ENCODE measurements around the gene ARAP2.

The ARAP2 gene

DNA sequence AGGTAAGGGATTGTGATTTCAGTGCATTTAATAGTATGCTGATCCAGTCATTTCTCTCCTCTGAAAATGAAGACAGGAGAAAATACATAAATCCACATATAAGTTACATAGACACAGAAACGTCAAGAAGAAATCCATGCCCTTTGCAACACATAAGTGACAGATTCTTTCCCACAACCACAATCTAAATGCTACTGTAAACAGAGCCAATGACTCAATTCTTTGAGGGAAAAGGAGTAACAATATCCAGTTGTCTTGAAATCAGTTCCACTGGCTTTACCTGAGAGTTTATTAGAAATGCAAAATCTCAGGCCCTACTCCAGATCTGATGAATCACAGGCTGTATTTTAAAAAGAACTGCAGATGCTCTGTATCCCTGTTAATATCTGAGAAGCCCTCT is 66.4 kb downstream of the ARAP2 start:
- DNase-seq = no peak

DNA sequence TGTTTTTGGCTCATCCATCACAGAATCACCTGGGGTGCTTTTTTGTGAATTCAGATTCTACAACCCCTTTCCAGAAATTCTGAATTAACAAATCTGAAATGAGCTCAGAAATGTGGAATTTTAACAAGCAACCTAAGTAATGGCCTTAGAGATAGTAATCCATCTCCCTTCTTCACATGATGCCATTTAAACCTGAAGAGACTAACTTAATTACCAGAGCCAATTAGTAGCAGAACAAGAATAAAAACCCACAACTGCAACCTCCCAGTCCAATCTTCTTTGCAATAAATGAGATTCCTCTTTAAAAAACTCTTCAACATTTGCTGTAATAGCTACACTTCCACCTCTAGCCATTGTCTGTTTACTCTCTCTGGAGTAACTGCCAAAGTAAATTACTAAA is 69.7 kb downstream of the ARAP2 start:
- no peak for DNase-seq

DNA sequence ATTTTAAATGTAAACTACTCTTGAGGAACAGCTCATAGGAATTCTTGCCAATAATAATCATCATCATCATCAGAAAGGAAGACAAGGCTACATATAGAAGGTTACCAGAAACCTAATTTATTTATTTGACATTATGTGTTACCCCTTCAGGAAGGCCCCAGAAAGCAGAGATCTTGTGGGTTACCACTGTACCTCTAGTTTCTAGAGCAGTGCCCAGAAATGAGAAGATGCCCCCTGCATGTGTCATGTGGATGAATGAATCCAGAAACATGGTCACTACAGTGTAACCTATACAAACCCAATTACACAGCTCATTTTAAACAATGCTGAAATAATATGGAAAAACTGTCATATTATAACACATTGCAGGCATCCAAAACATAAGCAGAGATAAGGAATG is 70.4 kb downstream of the ARAP2 start:
- no peak for DNase-seq

DNA sequence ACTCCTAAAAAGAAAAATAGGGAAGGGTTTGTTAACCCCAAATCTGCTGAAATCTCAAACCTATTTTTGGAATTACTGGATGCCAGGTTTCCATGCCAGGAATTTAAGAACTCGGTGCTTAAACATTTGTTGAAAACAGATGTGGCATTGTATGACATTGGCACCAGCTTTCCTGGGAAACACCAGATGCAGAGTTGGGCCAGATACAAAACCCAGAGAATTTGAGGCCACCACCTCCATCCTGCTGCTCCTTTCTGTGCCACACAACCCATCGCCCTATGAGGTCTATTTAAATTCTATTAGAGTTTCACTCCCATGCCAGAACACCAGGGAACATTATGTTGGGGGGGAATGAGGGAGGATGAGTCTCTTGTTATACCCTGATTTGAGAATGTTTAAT is 71.7 kb downstream of the ARAP2 start:
- DNase-seq = no peak

DNA sequence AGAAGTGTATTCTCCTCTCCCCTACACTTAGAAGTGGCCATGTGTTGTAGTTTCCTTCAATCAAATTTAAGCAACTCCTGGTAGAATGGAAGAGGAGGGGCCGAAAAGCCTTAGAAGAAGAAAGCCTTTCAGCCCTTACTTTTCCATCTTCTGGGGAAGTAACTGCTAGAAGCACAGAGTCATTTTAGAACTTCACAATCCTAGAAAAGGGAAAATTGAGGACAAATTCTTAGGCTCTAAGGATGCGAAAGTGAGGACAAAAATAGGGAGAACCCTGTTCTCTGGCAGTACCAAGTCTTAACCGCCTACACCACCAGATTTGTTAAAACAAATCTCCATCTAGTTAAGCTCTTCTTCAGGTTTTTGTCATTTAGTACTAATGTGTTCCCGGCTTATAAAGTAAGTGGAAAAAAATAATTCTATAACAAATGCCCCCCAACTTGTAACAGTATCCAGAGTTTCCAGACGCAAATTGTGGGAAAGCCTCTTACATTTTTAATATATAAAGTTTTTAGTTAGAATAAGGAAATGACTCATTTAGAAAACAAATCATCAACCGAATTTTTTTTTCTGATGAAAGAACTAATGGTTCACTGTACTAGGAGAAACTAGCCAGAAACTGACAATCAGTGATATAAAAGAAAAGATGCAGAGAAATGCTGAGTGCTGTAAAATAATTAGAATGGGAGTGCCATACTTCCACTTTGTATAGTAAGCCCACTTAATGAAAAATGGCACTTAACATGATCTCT is 76.0 kb downstream of the ARAP2 start:
- DNase-seq = no peak

DNA sequence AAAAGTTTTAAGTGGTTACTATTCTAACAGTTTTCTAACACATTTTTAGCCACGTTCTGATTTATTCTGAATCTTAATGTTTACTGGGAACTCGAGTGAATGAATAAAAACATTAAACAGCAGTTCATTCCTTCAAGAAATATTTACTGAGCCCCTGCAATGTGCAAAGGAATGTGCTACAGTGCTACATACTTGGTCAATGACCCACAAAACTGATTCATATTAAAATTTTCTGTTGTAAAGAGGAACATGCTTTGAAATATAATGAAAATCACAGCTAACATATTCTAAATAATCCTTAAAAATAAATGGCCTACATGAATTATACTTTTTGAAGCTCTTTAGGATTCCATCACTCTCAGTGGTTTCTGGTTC is 78.7 kb downstream of the ARAP2 start:
- DNase-seq = no peak

DNA sequence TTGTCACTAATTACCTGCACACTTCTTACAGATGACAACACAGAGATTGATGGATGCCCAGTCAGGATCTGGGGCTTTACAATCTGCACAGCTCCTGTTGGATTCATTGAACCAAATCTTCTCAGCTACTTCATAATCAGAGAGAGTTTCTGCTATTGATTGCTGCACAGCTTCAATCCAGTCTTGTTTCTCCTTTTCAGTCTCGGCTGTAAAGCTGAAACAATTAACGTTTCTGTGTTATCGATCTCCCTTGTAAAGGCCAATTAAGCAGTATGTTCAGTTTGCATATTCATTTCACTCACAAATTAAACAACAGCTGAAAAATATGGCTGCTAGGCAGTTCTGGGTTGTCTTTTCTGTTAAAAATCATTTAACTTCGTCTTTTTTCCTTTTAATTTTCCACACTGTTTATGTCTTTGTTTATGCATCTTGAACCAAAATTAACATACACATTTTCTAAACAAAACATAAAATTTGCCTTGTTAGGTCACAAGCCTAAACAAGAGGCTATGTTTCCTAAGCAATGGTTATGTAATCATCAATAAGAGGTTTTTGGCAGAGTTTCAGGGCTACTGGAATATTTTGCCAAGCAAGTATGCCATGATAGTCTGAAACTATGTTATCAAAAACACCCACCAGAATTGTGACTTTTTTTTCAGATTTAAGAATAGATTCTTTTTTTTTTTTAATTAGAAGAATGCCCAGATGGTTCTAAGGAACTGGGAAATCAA is 79.2 kb downstream of the ARAP2 start:
- no peak for DNase-seq

DNA sequence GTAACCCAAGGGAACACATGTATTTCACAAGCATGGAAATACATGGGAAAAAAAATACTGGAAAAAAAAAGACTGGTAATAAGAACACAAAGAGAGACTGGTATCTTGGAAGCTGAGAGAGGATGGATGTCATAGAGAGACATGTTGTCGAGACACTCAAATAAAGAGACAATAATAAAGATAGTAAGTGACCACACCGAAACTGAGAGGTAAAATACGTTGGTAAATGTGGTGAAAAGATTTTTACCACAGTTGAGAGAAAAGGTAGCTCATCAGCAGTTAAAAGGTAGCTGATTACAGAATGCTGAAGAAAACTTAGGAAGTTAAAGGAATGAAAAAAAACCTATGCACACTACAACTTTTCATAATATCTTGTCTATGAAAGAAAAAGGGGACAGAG is 81.1 kb downstream of the ARAP2 start:
- DNase-seq = no peak

DNA sequence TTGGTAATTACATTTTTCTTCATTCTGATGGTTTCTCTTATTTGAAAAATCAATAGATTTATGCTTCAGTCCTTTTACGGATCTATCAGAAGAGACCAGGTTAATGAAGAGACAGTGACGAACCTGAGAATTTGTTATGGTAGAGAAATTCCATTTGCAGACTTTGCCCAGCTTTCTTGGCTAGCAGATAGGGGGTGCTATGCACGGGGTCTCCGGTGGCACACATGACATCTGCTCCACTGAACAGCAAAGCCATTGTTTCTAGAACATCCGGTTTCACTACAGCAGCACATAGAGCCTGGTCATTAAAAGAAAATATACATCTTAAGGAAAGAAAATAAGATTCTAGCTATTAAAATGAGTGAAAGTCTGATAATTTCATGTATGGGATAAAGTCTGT is 85.1 kb downstream of the ARAP2 start:
- DNase-seq = no peak

DNA sequence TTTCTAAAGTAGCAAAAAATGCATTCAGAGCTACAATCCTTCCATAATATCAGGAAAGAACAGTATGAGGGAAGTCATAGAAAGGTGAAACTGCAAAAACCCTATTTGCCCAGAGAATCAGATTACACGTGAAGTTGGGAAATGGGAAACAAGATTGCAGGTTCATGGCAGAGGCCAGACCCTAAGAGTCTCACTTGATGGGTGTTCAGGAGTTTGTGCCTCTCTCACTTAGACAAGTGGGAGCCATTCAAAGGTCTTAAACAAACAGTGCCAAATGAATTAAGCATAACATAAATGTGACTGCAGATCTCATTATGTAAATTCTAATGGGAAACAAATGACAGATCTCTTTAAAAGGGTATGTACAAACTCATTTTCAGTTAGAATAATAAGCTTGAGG is 91.6 kb downstream of the ARAP2 start:
- DNase-seq = no peak

DNA sequence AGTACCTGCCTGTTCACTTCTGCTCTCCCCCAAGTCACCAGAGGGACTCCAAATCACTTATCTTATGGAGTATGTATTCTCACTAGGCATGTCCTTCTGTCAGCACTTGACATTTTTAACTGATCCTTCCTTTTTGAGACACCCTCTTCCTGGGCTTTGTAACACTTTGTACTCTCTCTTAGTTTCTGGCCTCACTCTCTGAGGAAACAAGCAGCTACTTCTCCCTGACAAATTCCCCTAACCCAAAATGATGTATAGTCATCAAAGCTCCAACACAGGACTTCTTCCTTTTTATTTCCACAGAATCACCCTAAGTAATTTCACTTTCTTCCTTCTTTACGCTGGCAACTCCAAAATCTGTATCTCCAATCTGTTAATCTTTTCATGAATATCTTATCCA is 101.8 kb downstream of the ARAP2 start:
- DNase-seq = no peak

DNA sequence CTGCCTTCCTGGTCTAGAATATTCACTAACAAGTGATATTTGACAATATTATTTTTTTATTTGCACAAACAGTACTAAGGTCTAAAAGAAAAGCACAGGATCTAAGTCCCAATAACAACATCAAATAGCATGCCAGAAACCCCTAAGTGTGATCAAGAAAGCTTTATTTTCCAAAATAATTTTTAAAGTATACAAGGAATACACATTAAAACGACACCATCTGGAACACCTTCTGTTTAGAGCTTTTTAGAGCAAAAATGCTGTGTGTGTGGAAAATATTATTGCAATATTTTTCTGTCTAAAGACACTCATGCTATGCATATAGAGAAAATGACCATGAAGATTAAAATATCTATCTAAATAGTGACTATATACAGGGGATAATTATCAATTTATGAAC is 103.1 kb downstream of the ARAP2 start:
- no peak for DNase-seq

DNA sequence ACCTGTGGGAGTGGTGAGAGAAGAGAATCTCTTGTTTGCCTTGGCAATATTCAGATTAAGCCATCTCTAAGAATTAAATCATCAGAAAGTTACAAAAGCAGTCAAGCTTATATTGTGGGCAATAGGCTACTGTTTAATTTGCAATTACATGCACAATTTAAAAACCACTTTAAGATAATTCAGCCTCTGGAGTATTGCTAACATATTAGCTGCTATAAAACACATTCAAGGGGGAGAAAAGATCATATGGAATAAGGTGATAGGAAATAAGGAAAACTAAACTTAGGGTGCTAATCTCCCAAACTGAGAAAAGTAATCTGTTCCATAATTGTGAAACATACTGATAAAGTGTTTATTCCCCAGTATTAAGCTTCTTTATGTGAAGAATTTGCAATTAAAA is 103.9 kb downstream of the ARAP2 start:
- DNase-seq = no peak

DNA sequence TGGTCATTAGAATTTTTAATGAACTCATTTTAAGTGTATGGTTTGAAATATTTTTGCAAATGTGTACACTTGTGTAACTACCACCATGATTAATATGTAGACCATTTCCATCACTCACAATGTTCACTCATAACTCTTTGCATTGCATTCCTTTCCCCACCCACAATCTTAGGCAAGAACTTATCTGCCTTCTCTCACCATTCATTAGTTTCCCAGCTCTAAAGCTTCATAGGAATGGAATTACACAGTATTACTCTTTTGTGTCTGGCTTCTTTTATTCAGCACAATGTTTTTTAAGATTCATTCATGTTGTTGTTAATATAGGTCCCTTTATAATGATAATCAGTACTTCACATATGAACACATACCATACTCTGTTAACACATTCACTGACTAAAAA is 106.1 kb downstream of the ARAP2 start:
- no peak for DNase-seq

DNA sequence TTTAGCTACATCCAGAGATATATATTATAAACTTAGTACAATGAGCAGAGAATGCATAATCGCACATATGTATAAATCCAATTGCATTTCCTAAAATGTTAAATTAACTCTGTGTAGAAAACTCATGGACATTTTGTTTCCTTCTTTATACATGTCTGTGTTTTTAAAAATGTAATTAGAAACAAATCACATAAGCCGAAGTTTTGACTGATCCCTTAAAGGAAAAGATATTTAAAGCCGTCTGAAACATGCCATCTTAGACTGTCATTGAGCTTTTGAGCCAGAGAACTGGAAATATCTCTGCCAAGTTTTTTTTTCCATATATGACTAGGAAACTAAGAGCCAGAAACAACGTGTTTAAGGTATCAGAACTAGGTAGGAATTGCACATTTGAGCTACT is 107.0 kb downstream of the ARAP2 start:
- no peak for DNase-seq

DNA sequence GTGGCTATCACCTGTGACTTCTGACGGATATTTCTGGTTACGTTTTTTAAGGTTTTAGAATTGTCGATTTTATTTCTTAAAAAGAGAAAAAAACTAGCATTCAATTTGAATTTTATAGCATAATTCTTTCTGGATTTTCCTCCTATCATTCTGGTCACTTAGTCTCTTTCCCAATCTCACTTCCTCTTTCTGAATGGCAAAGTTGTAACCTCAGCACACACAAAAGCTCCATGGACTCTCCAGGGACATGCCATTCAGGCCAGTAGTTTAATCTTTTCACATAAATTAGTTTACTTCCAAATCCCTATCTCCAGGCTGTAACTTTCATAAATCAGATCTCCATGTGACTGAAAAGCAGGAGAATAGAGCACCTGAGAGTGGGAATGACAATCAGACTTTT is 110.7 kb downstream of the ARAP2 start:
- DNase-seq = peak; percentile 55 to 58

DNA sequence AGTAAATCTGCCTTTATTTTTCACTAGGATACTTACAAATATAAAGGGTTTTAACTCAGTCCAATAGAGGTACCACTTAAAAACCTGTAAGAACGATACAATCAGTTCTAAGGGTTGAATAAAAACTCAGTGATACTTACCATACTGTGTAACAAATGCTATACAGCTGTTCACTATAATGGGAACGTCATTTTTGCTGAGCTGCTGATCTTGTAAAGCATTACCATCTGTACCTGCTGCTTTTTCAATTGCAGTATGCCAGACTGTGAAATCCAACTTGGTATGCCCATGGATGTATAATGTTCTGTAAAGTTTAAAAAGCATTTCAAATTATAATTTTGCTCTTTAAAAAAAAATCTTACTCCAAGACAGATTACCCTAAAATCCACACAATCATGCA is 111.2 kb downstream of the ARAP2 start:
- DNase-seq = no peak

DNA sequence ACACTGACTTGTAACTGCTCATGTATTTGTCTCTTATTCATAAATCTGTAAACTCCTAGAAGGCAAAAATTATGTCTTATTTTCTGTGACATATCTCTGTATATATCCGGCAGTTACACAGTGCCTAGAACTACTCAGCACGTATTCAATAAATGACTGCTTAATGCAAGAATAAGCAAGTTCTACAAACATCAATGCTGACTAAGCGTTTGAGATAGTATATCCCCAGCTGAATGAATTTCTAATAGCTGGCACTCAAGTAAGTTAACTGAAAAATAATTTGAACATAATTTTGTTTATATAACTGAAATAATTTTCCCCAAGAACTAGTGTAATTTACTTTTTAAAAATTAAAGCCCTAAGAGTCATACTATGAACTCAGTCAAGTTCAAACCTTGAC is 113.7 kb downstream of the ARAP2 start:
- no peak for DNase-seq

DNA sequence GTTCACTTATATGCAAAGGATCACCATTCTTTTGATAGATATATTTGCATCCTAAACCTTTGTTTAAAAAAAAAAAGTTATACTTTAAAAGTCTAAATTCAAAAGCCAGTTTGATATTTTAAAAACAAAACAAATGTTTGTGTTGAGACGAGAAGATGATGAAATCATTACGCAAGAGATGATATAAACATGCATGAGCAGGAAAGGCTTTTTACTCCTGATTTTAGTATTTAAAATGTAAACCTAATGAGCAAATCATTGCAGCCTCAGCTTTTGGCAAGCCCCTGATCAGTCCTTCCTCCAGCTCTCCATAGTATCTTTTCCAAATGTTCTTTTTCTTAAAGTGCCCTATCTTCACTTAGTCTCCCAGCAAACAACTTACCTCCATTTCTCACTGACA is 115.6 kb downstream of the ARAP2 start:
- no peak for DNase-seq

DNA sequence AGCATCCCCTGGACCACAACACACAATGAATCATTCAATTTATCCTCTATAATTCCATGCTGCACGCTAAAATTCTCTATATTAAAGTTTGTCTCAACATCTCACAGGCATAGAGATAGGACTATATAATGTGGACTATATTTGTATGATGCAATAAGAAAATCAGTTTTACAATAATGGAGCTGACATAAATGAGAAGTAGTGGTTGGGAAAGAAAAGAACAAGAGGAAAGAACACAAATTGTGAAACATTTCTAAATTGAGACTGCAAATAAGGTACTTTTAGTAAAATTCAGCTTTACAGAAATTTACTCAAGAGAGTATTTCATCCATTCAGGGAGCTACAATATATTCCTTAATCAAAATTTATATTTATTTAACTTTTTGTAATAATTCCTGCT is 120.4 kb downstream of the ARAP2 start:
- DNase-seq = no peak

DNA sequence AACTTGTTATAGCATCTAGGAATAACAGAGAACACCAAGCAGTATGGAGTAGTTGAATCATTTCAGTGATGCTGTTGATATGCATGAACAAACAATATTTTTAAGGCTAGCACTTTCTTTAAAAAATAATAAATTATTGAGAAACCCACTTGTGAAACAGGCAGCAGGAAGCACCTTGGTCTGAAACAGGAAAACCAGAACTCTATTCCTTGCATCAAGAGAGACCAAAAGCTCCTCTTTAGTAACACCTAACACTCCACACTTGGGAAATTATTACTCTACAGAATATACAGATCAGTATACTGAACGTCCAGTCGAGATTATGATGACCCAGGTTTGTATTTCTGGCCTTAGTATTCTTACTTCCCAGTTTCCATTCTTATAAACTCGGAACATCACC is 129.0 kb downstream of the ARAP2 start:
- peak; percentile 65 to 73 for DNase-seq

DNA sequence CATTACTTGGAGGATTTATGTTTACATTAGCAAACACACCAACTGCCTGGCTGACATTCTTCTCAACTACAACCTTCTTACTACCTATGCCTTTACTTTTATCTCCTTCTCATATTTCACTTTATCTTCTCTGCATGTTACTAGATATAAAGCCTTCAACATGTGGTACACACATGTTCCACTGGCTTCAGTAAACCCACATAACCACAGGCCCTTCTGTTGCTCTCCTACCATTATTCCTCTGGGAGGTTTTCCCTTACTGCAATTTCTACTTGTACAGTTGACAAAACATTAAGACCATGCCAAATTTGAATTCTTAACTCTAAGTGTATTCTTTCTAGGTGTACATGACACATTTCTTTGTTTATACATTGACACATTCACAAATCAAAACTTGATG is 133.1 kb downstream of the ARAP2 start:
- DNase-seq = peak; percentile 10 to 20

DNA sequence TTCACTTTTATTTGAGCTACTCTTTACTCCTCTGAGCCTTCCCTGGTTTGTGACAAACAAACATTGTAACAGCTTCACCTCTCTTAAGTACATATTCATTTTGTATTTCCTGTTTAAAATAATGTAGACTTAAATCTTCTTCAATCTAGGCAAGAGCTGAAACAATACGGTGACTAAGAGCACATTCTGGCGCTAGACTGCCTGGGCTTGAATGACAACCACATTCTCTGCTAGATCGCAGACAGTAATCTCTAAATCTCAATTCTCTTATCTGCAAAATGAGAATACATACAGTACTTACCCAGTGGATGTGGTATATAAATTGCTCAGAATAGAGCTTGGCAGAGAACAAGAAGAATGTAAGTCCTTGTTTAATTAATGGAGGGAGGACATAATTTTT is 144.8 kb downstream of the ARAP2 start:
- no peak for DNase-seq

DNA sequence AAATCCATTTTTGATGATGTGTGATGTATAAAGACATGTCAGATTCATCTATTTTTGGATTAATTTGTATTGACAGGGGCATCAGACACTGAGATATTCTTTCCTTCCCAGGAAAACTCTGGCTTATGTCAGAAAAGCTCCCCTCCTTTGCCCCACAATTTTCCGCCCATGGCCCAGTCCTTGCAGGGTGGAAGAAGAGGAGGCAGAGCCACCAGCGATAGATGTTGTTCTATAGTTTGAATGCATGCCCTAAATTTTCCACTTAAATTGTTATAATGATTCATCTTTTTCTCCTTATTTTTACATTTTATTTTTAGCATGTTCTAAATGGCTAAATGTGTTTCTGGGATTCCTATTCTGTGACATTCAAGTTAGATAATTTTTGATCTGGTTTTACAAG is 149.3 kb downstream of the ARAP2 start:
- no peak for DNase-seq

DNA sequence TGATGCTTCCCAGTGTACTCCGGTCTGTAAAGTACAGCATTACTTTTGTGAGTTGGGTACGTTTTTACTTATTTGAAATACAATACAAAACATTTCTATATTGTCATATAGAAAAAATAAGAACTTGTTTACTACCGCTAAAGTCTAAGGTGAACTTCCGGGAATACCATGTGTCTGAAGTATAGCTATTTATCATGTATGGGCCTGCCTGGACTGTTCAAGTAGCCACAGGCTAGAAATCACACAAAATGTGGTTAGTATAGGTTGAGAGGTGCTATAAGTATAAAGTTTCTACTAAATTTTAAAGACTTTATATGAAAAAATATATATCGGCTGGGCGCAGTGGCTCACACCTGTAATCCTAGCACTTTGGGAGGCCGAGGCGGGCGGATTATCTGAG is 152.3 kb downstream of the ARAP2 start:
- no peak for DNase-seq
